HG03521 (cell line): ENCODE results near the gene CRYAA.

Source experiments
- ATAC-seq: cut with Tn5 transposase; IDR thresholded peaks from one replicate; pipeline ENCODE4 v1.9.1; 2021; ENCODE audit warnings: mild to moderate bottlenecking, moderate library complexity; ENCODE audit not compliant: unreplicated experiment

Gene CRYAA

GRCh38 chr21:43198376-43198775 is 29.6 kb downstream of the CRYAA start:
- ATAC-seq = no peak

- no peak for ATAC-seq
Measured at GRCh38 chr21:43201491-43201890, 32.7 kb downstream of the CRYAA start.

- no peak for ATAC-seq
Measured at GRCh38 chr21:43203591-43203990, 34.8 kb downstream of the CRYAA start.

GRCh38 chr21:43204638-43205037 is 35.8 kb downstream of the CRYAA start:
- no peak for ATAC-seq

- ATAC-seq = no peak
Measured at GRCh38 chr21:43206231-43207042, 37.6 kb downstream of the CRYAA start.

GRCh38 chr21:43207043-43207315 is 38.2 kb downstream of the CRYAA start:
- no peak for ATAC-seq

- no peak for ATAC-seq
Measured at GRCh38 chr21:43207868-43208267, 39.1 kb downstream of the CRYAA start.

- no peak for ATAC-seq
Measured at GRCh38 chr21:43208561-43209332, 39.9 kb downstream of the CRYAA start.

GRCh38 chr21:43209575-43210453 is 41.0 kb downstream of the CRYAA start:
- ATAC-seq = no peak

- ATAC-seq = no peak
Measured at GRCh38 chr21:43210454-43211071, 41.8 kb downstream of the CRYAA start.

GRCh38 chr21:43211072-43211759 is 42.4 kb downstream of the CRYAA start:
- ATAC-seq = no peak

GRCh38 chr21:43211760-43212115 is 42.9 kb downstream of the CRYAA start:
- ATAC-seq = no peak
